ENCODE measurements around the gene GLCCI1. TPM values are rescaled to one million over a fixed set of nuclear protein-coding genes. Genes with fewer than 3 reads are reported as not detected.

The GLCCI1 gene
- total and polyA plus RNA-seq, 2 of the 8 experiments (the other 6 are each of a cell fraction or from before 2014, with no cell fraction given), result 12.4 to 27.7 TPM

GRCh38 chr7:7944619-7945282, 23.8 kb upstream of the GLCCI1 start:
- Histone ChIP-seq H3K4ac (replicated peaks; ENCODE audit: insufficient read length, low read depth, low read length) (no peak overlapping the region), H3K79me1 (ENCODE audit: low read depth, low read length) (no peaks in the 10 kb centered on the region), H3K4me3 (ENCODE audit: extremely low read depth in 1 of 4, insufficient read depth in 2 of 4, low read depth in 3 of 4, low read length in 4 of 4) (no peak overlapping the region), H3K4me2 (ENCODE audit: insufficient read depth in 1 of 2, low read depth in 2 of 2, low read length in 2 of 2) (no peak overlapping the region), H2BK15ac (ENCODE audit: low read length) (no peak overlapping the region), H2BK12ac (ENCODE audit: low read depth, low read length) (peak overlapping the region; percentile 19; the same call in 1 of the 2 replicates), H4K91ac (replicated peaks; ENCODE audit: insufficient read length, low read length) (no peak overlapping the region), H3K9ac (replicated peaks in 1 of 4; ENCODE audit: extremely low read depth in 1 of 4, low read depth in 3 of 4, low read length in 3 of 4) (no peak overlapping the region), H2AFZ (ENCODE audit: low read length) (no peak overlapping the region), H3K9me3 (ENCODE audit: insufficient read depth in 2 of 2, low read depth in 1 of 2, low read length in 1 of 2) (no peaks in the 10 kb centered on the region), H3K14ac (ENCODE audit: insufficient read length) (no peak overlapping the region), H2BK5ac (ENCODE audit: low read depth, low read length) (no peak overlapping the region; the same call in 1 of the 2 replicates), H4K5ac (ENCODE audit: insufficient read length, low read depth, low read length) (no peak overlapping the region), H3K27ac (ENCODE audit: low read depth, low read length) (no peak overlapping the region), H3K27me3 (replicated peaks in 1 of 4; ENCODE audit: control insufficient read depth in 3 of 4, extremely low read depth in 1 of 4, insufficient read depth in 3 of 4, low read length in 3 of 4) (no peaks in the 10 kb centered on the region), H3K18ac (ENCODE audit: extremely low read depth, low read length) (no peak overlapping the region; the same call in 1 of the 2 replicates), H2AK5ac (ENCODE audit: low read depth, low read length) (no peak overlapping the region), H2BK20ac (ENCODE audit: low read length) (no peak overlapping the region), H3K79me2 (ENCODE audit: control insufficient read depth in 1 of 2, insufficient read depth in 2 of 2, low read length in 2 of 2) (no peaks in the 10 kb centered on the region), H3K36me3 (ENCODE audit: control insufficient read depth in 2 of 4, insufficient read depth in 4 of 4, low read length in 3 of 4) (no peaks in the 10 kb centered on the region), H4K20me1 (replicated peaks in 1 of 2; ENCODE audit: control insufficient read depth in 1 of 2, insufficient read depth in 2 of 2, low read length in 2 of 2) (no peaks in the 10 kb centered on the region), H4K8ac (ENCODE audit: extremely low read depth, insufficient read depth, low read length) (no peak overlapping the region), H3K23ac (ENCODE audit: insufficient read length) (no peak overlapping the region), H3K4me1 (replicated peaks in 1 of 4; ENCODE audit: control insufficient read depth in 3 of 4, insufficient read depth in 4 of 4, low read length in 3 of 4) (no peaks in the 10 kb centered on the region; a peak in 1 of 7 replicates), H3K23me2 (ENCODE audit: low read depth, low read length) (no peaks in the 10 kb centered on the region), H2BK120ac (replicated peaks; ENCODE audit: low read depth, low read length) (no peak overlapping the region), H3K56ac (replicated peaks; ENCODE audit: insufficient read length, low read depth, low read length) (no peak overlapping the region)
- DNase-seq (ENCODE audit: low read depth in 1 of 2, low spot score in 2 of 2), result no peak
- TF ChIP-seq RAD21 (IDR thresholded peaks at IDR 0.05 in 1 of 2, conservative IDR thresholded peaks at IDR 0.05 in 1 of 2; ENCODE audit: low read depth in 2 of 2, low read length in 2 of 2) (peak in 1 of 2 experiments; percentile 22; a peak in 1 of 4 replicates), HDAC2 (IDR thresholded peaks at IDR 0.05; ENCODE audit: borderline replicate concordance in 1 of 2, low read depth in 2 of 2, low read length in 2 of 2) (no peak)
- ChIA-PET CTCF (ENCODE audit: partially characterized antibody) (interaction anchor here (0.6 to 1.7 kb wide), 5 partner anchors 8 to 569 kb away, joined by 3 to 5 read pairs (median 3); no protein-coding TSS in a partner anchor), POLR2A (ENCODE audit: partially characterized antibody) (interaction anchor here (1.2 kb wide), 1 partner anchor 13 kb away, joined by 3 read pairs; no protein-coding TSS in a partner anchor)
- 78% methylated on average over 7 of the region's 7 CpGs; no CpG with 5 or more reads in 1 of the 2 experiments for WGBS, 2 experiments (ENCODE audit: extremely low coverage in 1 of 2, insufficient coverage in 1 of 2, insufficient read length in 1 of 2, insufficient replicate concordance in 2 of 2, low coverage in 1 of 2, low lambda C conversion rate in 2 of 2, missing lambda C conversion rate in 1 of 2)
- no peak for FAIRE-seq
